Measurements from ENCODE around the gene DHX29.

DHX29 gene

GRCh38 chr5:55307383-55308253 is at the start of gene DHX29, which contains the start of gene MTREX:
Gene DHX29 (minus strand): TSS chr5:55307694. CDS start chr5:55307573, 121 bp downstream.
Gene MTREX (plus strand): TSS chr5:55307989. CDS start chr5:55308014, 25 bp downstream.
- Histone ChIP-seq H3K27ac (ENCODE audit: low read depth, low read length) (peak within 1 kb of the TSS; percentile 93), H3K4me3 (ENCODE audit: low read depth in 1 of 2, low read length in 2 of 2) (peak within 1 kb of the TSS; percentile 82 to 95), H3K36me3 (ENCODE audit: insufficient read depth, low read length) (no peaks in the 10 kb centered on the region), H3K9ac (ENCODE audit: low read length) (peak within 1 kb of the TSS; percentile 77), H3K27me3 (ENCODE audit: control insufficient read depth in 1 of 2, insufficient read depth in 2 of 2, low read length in 2 of 2) (no peaks in the 10 kb centered on the region), H3K4me1 (ENCODE audit: insufficient read depth, low read length) (peaks cover 44% of the 10 kb centered on the region), H3K9me3 (ENCODE audit: low read length) (no peaks in the 10 kb centered on the region)

GRCh38 chr5:55356896-55357295 is 49.4 kb upstream of the DHX29 start:
- Histone ChIP-seq H3K4me1 (ENCODE audit: insufficient read depth, low read length) (no peaks in the 10 kb centered on the region), H3K4me3 (ENCODE audit: low read depth in 1 of 2, low read length in 2 of 2) (no peak overlapping the region), H3K27me3 (ENCODE audit: control insufficient read depth in 1 of 2, insufficient read depth in 2 of 2, low read length in 2 of 2) (no peaks in the 10 kb centered on the region), H3K27ac (ENCODE audit: low read depth, low read length) (no peak overlapping the region), H3K9ac (ENCODE audit: low read length) (no peak overlapping the region), H3K9me3 (ENCODE audit: low read length) (no peaks in the 10 kb centered on the region), H3K36me3 (ENCODE audit: insufficient read depth, low read length) (peaks cover 47% of the 10 kb centered on the region)

GRCh38 chr5:55350754-55351153 is 43.3 kb upstream of the DHX29 start:
- Histone ChIP-seq H3K4me3 (ENCODE audit: low read depth in 1 of 2, low read length in 2 of 2) (no peak overlapping the region), H3K36me3 (ENCODE audit: insufficient read depth, low read length) (peaks cover 71% of the 10 kb centered on the region), H3K27ac (ENCODE audit: low read depth, low read length) (no peak overlapping the region), H3K27me3 (ENCODE audit: control insufficient read depth in 1 of 2, insufficient read depth in 2 of 2, low read length in 2 of 2) (no peaks in the 10 kb centered on the region), H3K9ac (ENCODE audit: low read length) (no peak overlapping the region), H3K9me3 (ENCODE audit: low read length) (no peaks in the 10 kb centered on the region), H3K4me1 (ENCODE audit: insufficient read depth, low read length) (no peaks in the 10 kb centered on the region)

- Histone ChIP-seq H3K4me3 (ENCODE audit: low read depth in 1 of 2, low read length in 2 of 2) (no peak overlapping the region), H3K9me3 (ENCODE audit: low read length) (no peaks in the 10 kb centered on the region), H3K4me1 (ENCODE audit: insufficient read depth, low read length) (peaks cover 14% of the 10 kb centered on the region), H3K36me3 (ENCODE audit: insufficient read depth, low read length) (peaks cover 45% of the 10 kb centered on the region), H3K9ac (ENCODE audit: low read length) (no peak overlapping the region), H3K27ac (ENCODE audit: low read depth, low read length) (no peak overlapping the region), H3K27me3 (ENCODE audit: control insufficient read depth in 1 of 2, insufficient read depth in 2 of 2, low read length in 2 of 2) (no peaks in the 10 kb centered on the region)
Observed at GRCh38 chr5:55347786-55348185, 40.3 kb upstream of the DHX29 start.

- Histone ChIP-seq H3K36me3 (ENCODE audit: insufficient read depth, low read length) (peaks cover 41% of the 10 kb centered on the region), H3K4me3 (ENCODE audit: low read depth in 1 of 2, low read length in 2 of 2) (no peak overlapping the region), H3K9ac (ENCODE audit: low read length) (no peak overlapping the region), H3K27me3 (ENCODE audit: control insufficient read depth in 1 of 2, insufficient read depth in 2 of 2, low read length in 2 of 2) (no peaks in the 10 kb centered on the region), H3K4me1 (ENCODE audit: insufficient read depth, low read length) (peaks cover 14% of the 10 kb centered on the region), H3K27ac (ENCODE audit: low read depth, low read length) (no peak overlapping the region), H3K9me3 (ENCODE audit: low read length) (no peaks in the 10 kb centered on the region)
Observed at GRCh38 chr5:55345327-55345726, 37.8 kb upstream of the DHX29 start.

GRCh38 chr5:55344392-55344992 is 37.0 kb upstream of the DHX29 start:
- Histone ChIP-seq H3K4me3 (ENCODE audit: low read depth in 1 of 2, low read length in 2 of 2) (no peak overlapping the region), H3K36me3 (ENCODE audit: insufficient read depth, low read length) (peaks cover 33% of the 10 kb centered on the region)

GRCh38 chr5:55343609-55344008 is 36.1 kb upstream of the DHX29 start:
- H3K9me3 ChIP-seq (ENCODE audit: low read length): no peaks in the 10 kb centered on the region
- H3K4me3 ChIP-seq (ENCODE audit: low read depth in 1 of 2, low read length in 2 of 2): no peak overlapping the region
- peaks cover 14% of the 10 kb centered on the region for H3K4me1 ChIP-seq (ENCODE audit: insufficient read depth, low read length)
- H3K9ac ChIP-seq (ENCODE audit: low read length): no peak overlapping the region
- peaks cover 28% of the 10 kb centered on the region for H3K36me3 ChIP-seq (ENCODE audit: insufficient read depth, low read length)
- H3K27ac ChIP-seq (ENCODE audit: low read depth, low read length): no peak overlapping the region
- no peaks in the 10 kb centered on the region for H3K27me3 ChIP-seq (ENCODE audit: control insufficient read depth in 1 of 2, insufficient read depth in 2 of 2, low read length in 2 of 2)

More at GRCh38 chr5:55344392-55344992, 37.0 kb upstream of the DHX29 start:
- Histone ChIP-seq H3K9ac (ENCODE audit: low read length) (no peak overlapping the region), H3K27ac (ENCODE audit: low read depth, low read length) (no peak overlapping the region), H3K27me3 (ENCODE audit: control insufficient read depth in 1 of 2, insufficient read depth in 2 of 2, low read length in 2 of 2) (no peaks in the 10 kb centered on the region), H3K9me3 (ENCODE audit: low read length) (no peaks in the 10 kb centered on the region), H3K4me1 (ENCODE audit: insufficient read depth, low read length) (peaks cover 14% of the 10 kb centered on the region)

GRCh38 chr5:55343107-55343506 is 35.6 kb upstream of the DHX29 start:
- no peak overlapping the region for H3K27ac ChIP-seq (ENCODE audit: low read depth, low read length)
- H3K4me3 ChIP-seq (ENCODE audit: low read depth in 1 of 2, low read length in 2 of 2): no peak overlapping the region
- no peaks in the 10 kb centered on the region for H3K9me3 ChIP-seq (ENCODE audit: low read length)
- peaks cover 14% of the 10 kb centered on the region for H3K4me1 ChIP-seq (ENCODE audit: insufficient read depth, low read length)
- no peak overlapping the region for H3K9ac ChIP-seq (ENCODE audit: low read length)
- peaks cover 25% of the 10 kb centered on the region for H3K36me3 ChIP-seq (ENCODE audit: insufficient read depth, low read length)
- no peaks in the 10 kb centered on the region for H3K27me3 ChIP-seq (ENCODE audit: control insufficient read depth in 1 of 2, insufficient read depth in 2 of 2, low read length in 2 of 2)

- H3K36me3 ChIP-seq (ENCODE audit: insufficient read depth, low read length): no peaks in the 10 kb centered on the region
- no peak overlapping the region for H3K4me3 ChIP-seq (ENCODE audit: low read depth in 1 of 2, low read length in 2 of 2)
- no peaks in the 10 kb centered on the region for H3K27me3 ChIP-seq (ENCODE audit: control insufficient read depth in 1 of 2, insufficient read depth in 2 of 2, low read length in 2 of 2)
- no peak overlapping the region for H3K9ac ChIP-seq (ENCODE audit: low read length)
- H3K27ac ChIP-seq (ENCODE audit: low read depth, low read length): no peak overlapping the region
- H3K4me1 ChIP-seq (ENCODE audit: insufficient read depth, low read length): peaks cover 14% of the 10 kb centered on the region
- no peaks in the 10 kb centered on the region for H3K9me3 ChIP-seq (ENCODE audit: low read length)
Observed at GRCh38 chr5:55338810-55339243, 31.3 kb upstream of the DHX29 start.

GRCh38 chr5:55338092-55338613 is 30.7 kb upstream of the DHX29 start:
- H3K27ac ChIP-seq (ENCODE audit: low read depth, low read length): no peak overlapping the region
- no peaks in the 10 kb centered on the region for H3K27me3 ChIP-seq (ENCODE audit: control insufficient read depth in 1 of 2, insufficient read depth in 2 of 2, low read length in 2 of 2)
- no peaks in the 10 kb centered on the region for H3K9me3 ChIP-seq (ENCODE audit: low read length)
- H3K36me3 ChIP-seq (ENCODE audit: insufficient read depth, low read length): no peaks in the 10 kb centered on the region
- H3K9ac ChIP-seq (ENCODE audit: low read length): no peak overlapping the region
- H3K4me1 ChIP-seq (ENCODE audit: insufficient read depth, low read length): peaks cover 7% of the 10 kb centered on the region
- H3K4me3 ChIP-seq (ENCODE audit: low read depth in 1 of 2, low read length in 2 of 2): no peak overlapping the region

- H3K9me3 ChIP-seq (ENCODE audit: low read length): no peaks in the 10 kb centered on the region
- H3K4me1 ChIP-seq (ENCODE audit: insufficient read depth, low read length): peaks cover 5% of the 10 kb centered on the region
- no peaks in the 10 kb centered on the region for H3K27me3 ChIP-seq (ENCODE audit: control insufficient read depth in 1 of 2, insufficient read depth in 2 of 2, low read length in 2 of 2)
- no peak overlapping the region for H3K4me3 ChIP-seq (ENCODE audit: low read depth in 1 of 2, low read length in 2 of 2)
- H3K9ac ChIP-seq (ENCODE audit: low read length): no peak overlapping the region
- H3K27ac ChIP-seq (ENCODE audit: low read depth, low read length): no peak overlapping the region
- peaks cover 4% of the 10 kb centered on the region for H3K36me3 ChIP-seq (ENCODE audit: insufficient read depth, low read length)
Observed at GRCh38 chr5:55333811-55334210, 26.3 kb upstream of the DHX29 start.
